Measurements from ENCODE around the gene NTN1.
"Not testable (repeated sequence)": the region's sequence is repeated elsewhere in the genome, so short reads cannot be mapped to it uniquely, and the experiment has no call there.

Gene NTN1

GRCh38 chr17:9090641-9091096 is 69.4 kb downstream of the NTN1 start:
- DNase-seq: no peak

- DNase-seq: no peak
Observed at GRCh38 chr17:9094193-9094592, 72.9 kb downstream of the NTN1 start.

- no peak for DNase-seq
Observed at GRCh38 chr17:9095390-9095789, 74.1 kb downstream of the NTN1 start.

- no peak for DNase-seq
Observed at GRCh38 chr17:9098242-9098825, 77.0 kb downstream of the NTN1 start.

- no peak for DNase-seq
Observed at GRCh38 chr17:9101356-9101755, 80.0 kb downstream of the NTN1 start.

GRCh38 chr17:9103193-9103592 is 81.9 kb downstream of the NTN1 start:
- DNase-seq: not testable (repeated sequence)

GRCh38 chr17:9104370-9105041 is 83.2 kb downstream of the NTN1 start:
- no peak for DNase-seq

- no peak for DNase-seq
Observed at GRCh38 chr17:9105068-9105868, 84.0 kb downstream of the NTN1 start.

- not testable (repeated sequence) for DNase-seq
Observed at GRCh38 chr17:9106278-9106677, 85.0 kb downstream of the NTN1 start.

GRCh38 chr17:9107527-9107926 is 86.2 kb downstream of the NTN1 start:
- DNase-seq: no peak

GRCh38 chr17:9108146-9108545 is 86.8 kb downstream of the NTN1 start:
- DNase-seq: no peak

GRCh38 chr17:9109933-9110332 is 88.6 kb downstream of the NTN1 start:
- no peak for DNase-seq

GRCh38 chr17:9110501-9110900 is 89.2 kb downstream of the NTN1 start:
- no peak for DNase-seq

GRCh38 chr17:9115214-9116191 is 94.2 kb downstream of the NTN1 start:
- DNase-seq: peak; percentile 74

GRCh38 chr17:9116311-9116835 is 95.1 kb downstream of the NTN1 start:
- DNase-seq: no peak

- no peak for DNase-seq
Observed at GRCh38 chr17:9116861-9117568, 95.7 kb downstream of the NTN1 start.

- peak; percentile 12 for DNase-seq
Observed at GRCh38 chr17:9120471-9120870, 99.2 kb downstream of the NTN1 start.

GRCh38 chr17:9121186-9121820 is 100.0 kb downstream of the NTN1 start:
- DNase-seq: no peak

- no peak for DNase-seq
Observed at GRCh38 chr17:9123594-9124553, 102.6 kb downstream of the NTN1 start.

GRCh38 chr17:9124554-9124935 is 103.2 kb downstream of the NTN1 start:
- no peak for DNase-seq

Measured in stimulated activated CD4-positive, alpha-beta T cell treated with anti-CD3 and anti-CD28 coated beads, Interleukin-15, amount 100 ng/mL, for 24 hours (primary cell).